ENCODE data around the gene HERPUD2.
"Not testable (repeated sequence)": the region's sequence is repeated elsewhere in the genome, so short reads cannot be mapped to it uniquely, and the experiment has no call there.

The HERPUD2 gene

DNA sequence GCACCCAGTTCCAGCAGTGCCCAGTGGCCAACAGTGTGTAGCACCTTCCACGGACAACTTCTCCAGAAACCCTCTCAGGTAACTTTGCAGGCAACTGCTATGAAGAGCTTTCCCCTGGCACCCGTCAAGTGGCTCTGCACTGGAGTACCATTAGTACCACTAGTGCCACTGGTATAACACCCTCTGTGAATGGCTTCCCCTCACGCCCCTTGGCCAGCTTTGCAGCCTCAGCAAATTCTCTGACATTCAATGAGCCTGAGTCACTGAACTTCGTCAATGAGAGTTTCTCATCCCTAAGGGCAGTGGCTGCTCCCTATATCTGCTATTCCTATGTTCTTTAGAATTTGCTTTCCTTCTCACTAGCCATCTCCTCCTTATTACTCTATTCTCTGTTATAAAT, 7.6 kb upstream of the HERPUD2 start:
- no peak for DNase-seq (ENCODE audit: extremely low read depth, insufficient read length)
- Histone ChIP-seq H3K27me3 (replicated peaks; ENCODE audit: control insufficient read depth, insufficient read depth, low read length) (no peaks in the 10 kb centered on the region), H3K4me3 (replicated peaks; ENCODE audit: low read depth, low read length) (no peak overlapping the region), H3K36me3 (ENCODE audit: control insufficient read depth, insufficient read depth, low read length) (no peaks in the 10 kb centered on the region)
- TF ChIP-seq, protein P1, sequence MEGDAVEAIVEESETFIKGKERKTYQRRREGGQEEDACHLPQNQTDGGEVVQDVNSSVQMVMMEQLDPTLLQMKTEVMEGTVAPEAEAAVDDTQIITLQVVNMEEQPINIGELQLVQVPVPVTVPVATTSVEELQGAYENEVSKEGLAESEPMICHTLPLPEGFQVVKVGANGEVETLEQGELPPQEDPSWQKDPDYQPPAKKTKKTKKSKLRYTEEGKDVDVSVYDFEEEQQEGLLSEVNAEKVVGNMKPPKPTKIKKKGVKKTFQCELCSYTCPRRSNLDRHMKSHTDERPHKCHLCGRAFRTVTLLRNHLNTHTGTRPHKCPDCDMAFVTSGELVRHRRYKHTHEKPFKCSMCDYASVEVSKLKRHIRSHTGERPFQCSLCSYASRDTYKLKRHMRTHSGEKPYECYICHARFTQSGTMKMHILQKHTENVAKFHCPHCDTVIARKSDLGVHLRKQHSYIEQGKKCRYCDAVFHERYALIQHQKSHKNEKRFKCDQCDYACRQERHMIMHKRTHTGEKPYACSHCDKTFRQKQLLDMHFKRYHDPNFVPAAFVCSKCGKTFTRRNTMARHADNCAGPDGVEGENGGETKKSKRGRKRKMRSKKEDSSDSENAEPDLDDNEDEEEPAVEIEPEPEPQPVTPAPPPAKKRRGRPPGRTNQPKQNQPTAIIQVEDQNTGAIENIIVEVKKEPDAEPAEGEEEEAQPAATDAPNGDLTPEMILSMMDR (IDR thresholded peaks at IDR 0.05; ENCODE audit: insufficient read depth, low read length, poor library complexity, severe bottlenecking) = no peak

DNA sequence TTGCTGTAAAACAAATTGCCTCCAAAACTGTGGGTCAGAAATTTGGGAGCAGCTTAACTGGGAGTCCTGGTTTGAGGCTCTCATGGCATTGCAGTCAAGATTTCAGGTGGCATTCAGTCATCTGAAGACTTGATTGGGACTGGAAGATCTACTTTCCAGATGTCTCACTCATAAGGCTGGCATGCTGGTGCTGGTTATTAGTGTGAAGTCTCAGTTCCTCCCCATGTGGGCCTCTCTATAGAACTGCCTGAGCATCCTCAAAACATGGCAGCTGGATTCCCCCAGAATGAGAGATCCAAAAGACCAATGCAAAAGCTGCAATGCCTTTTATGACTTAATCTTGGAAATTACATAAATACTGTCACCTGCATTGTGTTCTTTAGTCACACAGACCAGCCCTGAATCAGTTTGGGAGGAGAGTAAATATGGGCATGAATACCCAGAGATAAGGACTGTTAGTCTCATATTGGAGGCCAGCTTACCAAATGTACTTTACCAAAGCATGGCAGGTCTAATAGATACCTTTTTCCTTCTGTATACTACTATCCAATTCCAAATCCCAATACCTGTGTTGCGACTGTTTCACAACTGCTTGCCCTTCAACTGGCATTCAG, 6.5 kb upstream of the HERPUD2 start:
- H3K36me3 ChIP-seq (ENCODE audit: control insufficient read depth, insufficient read depth, low read length) = no peaks in the 10 kb centered on the region; the same call in 1 of the 2 replicates
- DNase-seq (ENCODE audit: extremely low read depth, insufficient read length) = no peak
- TF ChIP-seq, protein P1 (IDR thresholded peaks at IDR 0.05; ENCODE audit: insufficient read depth, low read length, poor library complexity, severe bottlenecking) = no peak
- H3K4me3 ChIP-seq (replicated peaks; ENCODE audit: low read depth, low read length) = no peak overlapping the region
- H3K27me3 ChIP-seq (replicated peaks; ENCODE audit: control insufficient read depth, insufficient read depth, low read length) = no peaks in the 10 kb centered on the region

DNA sequence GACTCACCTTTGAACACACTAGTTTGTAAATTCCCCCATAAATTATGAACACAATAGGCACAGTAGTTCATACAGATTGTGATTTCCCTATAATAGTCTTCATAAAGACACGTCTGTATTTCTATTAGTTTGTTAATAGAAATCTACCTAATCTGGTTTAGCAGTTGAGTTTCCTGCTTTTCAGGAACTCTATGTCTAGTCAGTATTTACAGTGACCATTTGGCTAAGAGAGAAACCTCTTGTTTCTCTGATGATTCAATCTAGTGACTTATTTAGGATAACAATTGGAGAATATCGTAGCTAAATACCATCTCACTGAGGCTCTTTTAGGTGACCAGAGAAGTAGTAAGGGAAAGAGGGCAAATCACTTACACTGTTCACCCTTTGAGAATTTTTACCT, 5.9 kb upstream of the HERPUD2 start:
- H3K27me3 ChIP-seq (replicated peaks; ENCODE audit: control insufficient read depth, insufficient read depth, low read length) = no peaks in the 10 kb centered on the region
- no peak overlapping the region for H3K4me3 ChIP-seq (replicated peaks; ENCODE audit: low read depth, low read length)
- DNase-seq (ENCODE audit: extremely low read depth, insufficient read length) = no peak
- TF ChIP-seq, protein P1 (IDR thresholded peaks at IDR 0.05; ENCODE audit: insufficient read depth, low read length, poor library complexity, severe bottlenecking) = no peak
- H3K36me3 ChIP-seq (ENCODE audit: control insufficient read depth, insufficient read depth, low read length) = no peaks in the 10 kb centered on the region; the same call in 1 of the 2 replicates

DNA sequence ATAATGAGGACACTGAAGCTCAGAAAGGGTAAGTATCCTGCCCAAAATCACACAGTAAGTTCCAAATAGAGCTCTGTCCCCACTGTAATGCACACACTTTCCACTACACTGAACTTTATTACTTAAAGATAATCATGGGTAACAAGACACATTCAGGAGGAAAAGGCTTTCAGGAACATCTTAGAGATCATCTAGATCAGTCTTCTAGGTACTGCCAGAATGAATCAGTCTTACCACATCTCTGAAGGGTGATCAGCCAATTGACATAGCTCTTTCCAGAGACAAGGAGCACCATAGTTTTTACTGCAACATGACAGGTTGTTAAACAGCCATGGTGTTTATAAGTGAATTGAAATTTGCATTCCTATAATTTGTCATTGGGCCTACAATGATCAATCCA, 5.4 kb upstream of the HERPUD2 start:
- no peaks in the 10 kb centered on the region for H3K27me3 ChIP-seq (replicated peaks; ENCODE audit: control insufficient read depth, insufficient read depth, low read length)
- H3K36me3 ChIP-seq (ENCODE audit: control insufficient read depth, insufficient read depth, low read length) = no peaks in the 10 kb centered on the region; the same call in 1 of the 2 replicates
- no peak overlapping the region for H3K4me3 ChIP-seq (replicated peaks; ENCODE audit: low read depth, low read length)
- TF ChIP-seq, protein P1 (IDR thresholded peaks at IDR 0.05; ENCODE audit: insufficient read depth, low read length, poor library complexity, severe bottlenecking) = no peak
- DNase-seq (ENCODE audit: extremely low read depth, insufficient read length) = no peak

DNA sequence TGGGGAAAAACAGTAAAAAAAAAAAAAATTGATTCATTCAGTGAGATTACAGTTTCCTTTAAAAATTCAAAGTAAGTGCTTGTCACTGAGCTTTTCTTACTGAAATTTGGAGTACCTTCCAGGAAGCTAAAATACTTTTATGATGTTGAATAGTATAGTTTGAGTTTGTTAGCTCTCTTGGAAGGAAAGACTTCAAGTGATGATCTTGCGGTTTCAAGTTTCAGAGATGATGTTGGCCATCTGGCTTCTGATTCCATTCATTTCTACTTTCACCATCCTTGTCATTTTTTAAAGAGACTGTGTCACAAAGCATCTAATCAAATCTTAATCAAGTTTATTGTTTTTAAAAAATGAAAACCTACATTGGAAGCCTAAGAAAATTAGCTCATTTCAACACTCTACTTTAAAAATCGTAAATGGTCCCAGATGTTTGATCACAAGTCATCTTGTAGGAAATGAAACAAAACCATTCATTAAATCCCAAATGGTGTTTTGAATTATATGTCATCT, 4.9 kb upstream of the HERPUD2 start:
- Histone ChIP-seq H3K4me3 (replicated peaks; ENCODE audit: low read depth, low read length) (no peak overlapping the region), H3K27me3 (replicated peaks; ENCODE audit: control insufficient read depth, insufficient read depth, low read length) (no peaks in the 10 kb centered on the region), H3K36me3 (ENCODE audit: control insufficient read depth, insufficient read depth, low read length) (no peaks in the 10 kb centered on the region; the same call in 1 of the 2 replicates)
- no peak for DNase-seq (ENCODE audit: extremely low read depth, insufficient read length)
- TF ChIP-seq, protein P1 (IDR thresholded peaks at IDR 0.05; ENCODE audit: insufficient read depth, low read length, poor library complexity, severe bottlenecking) = no peak

DNA sequence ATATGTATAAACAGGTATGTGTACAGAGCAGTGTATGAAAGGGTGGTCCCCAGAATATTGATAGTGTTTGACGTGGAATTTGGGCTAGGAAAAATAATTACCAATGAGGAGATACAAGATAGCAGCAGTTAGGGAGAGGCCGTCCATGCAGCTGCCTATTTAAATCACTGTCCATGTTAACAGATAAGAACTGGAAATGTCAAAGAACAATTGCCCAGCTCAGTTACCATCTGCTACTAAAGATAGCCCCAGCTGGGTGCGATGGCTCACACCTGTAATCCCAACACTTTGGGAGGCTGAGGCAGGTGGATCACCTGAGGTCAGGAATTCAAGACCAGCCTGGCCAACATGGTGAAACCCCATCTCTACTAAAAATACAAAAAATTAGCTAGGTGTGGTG, 3.4 kb upstream of the HERPUD2 start:
- not testable (repeated sequence) for H3K36me3 ChIP-seq (ENCODE audit: control insufficient read depth, insufficient read depth, low read length); H3K4me3 ChIP-seq (replicated peaks; ENCODE audit: low read depth, low read length); DNase-seq (ENCODE audit: extremely low read depth, insufficient read length); H3K27me3 ChIP-seq (replicated peaks; ENCODE audit: control insufficient read depth, insufficient read depth, low read length)

Data from GM06990 (cell line).